Inflammatory macrophage (primary cell): ENCODE measurements around the gene ARHGEF6.

Experiments used
- DNase-seq, 2 donors: peaks; one replicate each; pipeline ENCODE4 v3.0.0-alpha.2; 2020 to 2022

Gene ARHGEF6

GRCh38 chrX:136691028-136691809 lies 89.5 kb downstream of the ARHGEF6 start:
- no peak for DNase-seq

GRCh38 chrX:136689436-136689835 lies 91.3 kb downstream of the ARHGEF6 start:
- DNase-seq = no peak

GRCh38 chrX:136687457-136687856 lies 93.3 kb downstream of the ARHGEF6 start:
- no peak for DNase-seq

GRCh38 chrX:136684120-136684519 lies 96.6 kb downstream of the ARHGEF6 start:
- no peak for DNase-seq

- no peak for DNase-seq
These were observed 101.2 kb downstream of the ARHGEF6 start for GRCh38 chrX:136679531-136679930.

GRCh38 chrX:136674270-136674985 lies 106.3 kb downstream of the ARHGEF6 start:
- no peak for DNase-seq

- DNase-seq = no peak
These were observed 109.6 kb downstream of the ARHGEF6 start for GRCh38 chrX:136671006-136671610.

- no peak for DNase-seq
These were observed 113.1 kb downstream of the ARHGEF6 start for GRCh38 chrX:136667446-136668168.

- peak in 1 of 2 donors; percentile 16 for DNase-seq
These were observed 114.6 kb downstream of the ARHGEF6 start for GRCh38 chrX:136666088-136666487.

GRCh38 chrX:136665258-136665900 lies 115.4 kb downstream of the ARHGEF6 start:
- DNase-seq = peak; percentile 27 to 52

GRCh38 chrX:136662976-136663375 lies 117.8 kb downstream of the ARHGEF6 start:
- no peak for DNase-seq

GRCh38 chrX:136662104-136662503 lies 118.6 kb downstream of the ARHGEF6 start:
- DNase-seq = no peak

GRCh38 chrX:136660896-136661295 lies 119.8 kb downstream of the ARHGEF6 start:
- no peak for DNase-seq

- DNase-seq = no peak
These were observed 121.6 kb downstream of the ARHGEF6 start for GRCh38 chrX:136659174-136659573.

- DNase-seq = no peak
These were observed 122.6 kb downstream of the ARHGEF6 start for GRCh38 chrX:136658151-136658550.

- no peak for DNase-seq
These were observed 124.3 kb downstream of the ARHGEF6 start for GRCh38 chrX:136656361-136656964.

GRCh38 chrX:136652822-136653723 lies 127.7 kb downstream of the ARHGEF6 start:
- DNase-seq = no peak

- DNase-seq = no peak
These were observed 129.9 kb downstream of the ARHGEF6 start for GRCh38 chrX:136650811-136651210.

GRCh38 chrX:136647677-136648360 lies 132.9 kb downstream of the ARHGEF6 start, which contains the start of gene CD40LG:
Gene CD40LG (plus strand): TSS chrX:136648158. CDS start chrX:136648249, 91 bp downstream.
- DNase-seq = no peak

GRCh38 chrX:136646602-136647239 lies 134.0 kb downstream of the ARHGEF6 start:
- DNase-seq = no peak
